H1 (cell line): Measurements from ENCODE around the gene PAX7. TPM values are rescaled to one million over a fixed set of nuclear protein-coding genes. Genes with fewer than 3 reads are reported as not detected.

Experiments
- CHD7 ChIP-seq: fragments of 300-600 bp; sonication (generic); IDR thresholded peaks from 2 replicates; pipeline ENCODE4 v1.7.1; 2012; ENCODE audit warnings: low read length, moderate library complexity, mild to moderate bottlenecking, inconsistent platforms; ENCODE audit not compliant: insufficient replicate concordance
- EZH2 ChIP-seq: fragments of 200-600 bp; sonication (generic); IDR thresholded peaks from 2 replicates; pipeline ENCODE4 v1.7.1; 2012; ENCODE audit warnings: low read depth, mild to moderate bottlenecking, moderate library complexity, low read length, inconsistent platforms; ENCODE audit not compliant: severe bottlenecking
- FOSL1 ChIP-seq: IDR thresholded peaks from 2 replicates; pipeline ENCODE4 v1.6.1; 2011; ENCODE audit warnings: mild to moderate bottlenecking, low read depth, low read length, moderate library complexity; ENCODE audit not compliant: insufficient read depth
- POU5F1 ChIP-seq: IDR thresholded peaks from 2 replicates; pipeline ENCODE4 v1.6.1; 2011; ENCODE audit warnings: low read depth, mild to moderate bottlenecking, low read length, moderate library complexity
- RNF2 ChIP-seq: fragments of 200-900, 300-1000 bp; sonication (generic); IDR thresholded peaks from 2 replicates; pipeline ENCODE4 v1.7.1; 2016; ENCODE audit warnings: borderline replicate concordance, low read depth, mild to moderate bottlenecking, antibody characterized with exemption, low read length; ENCODE audit not compliant: poor library complexity, severe bottlenecking; ENCODE audit errors: missing control alignments
- SP2 ChIP-seq: IDR thresholded peaks from 2 replicates; pipeline ENCODE4 v1.6.1; 2012; ENCODE audit warnings: mild to moderate bottlenecking, low read length, inconsistent platforms
- SP4 ChIP-seq: IDR thresholded peaks from 2 replicates; pipeline ENCODE4 v1.6.1; 2012; ENCODE audit warnings: low read length, inconsistent platforms
- ZNF274 ChIP-seq: IDR thresholded peaks from 2 replicates; pipeline ENCODE4 v1.7.0; 2012; ENCODE audit warnings: low read length, borderline replicate concordance; ENCODE audit errors: extremely low read depth
- polyA plus RNA-seq, 7 experiments: library from polyadenylated mRNA; depleted of rRNA in 3 of 7; stranded (reverse) in 5 of 7; unstranded in 2 of 7; fragments of >200 nt in 5 of 7; fragments of 200-250 nt in 2 of 7; gene quantifications; 1 replicate in 5 of 7; 2 replicates in 1 of 7; 4 replicates in 1 of 7; pipeline versions ENCODE4 v1.2.1 to v1.2.3, GENCODE V29; 2011 to 2013; ENCODE audit warnings: missing spikeins in 2 of 7, mixed read lengths in 2 of 7
- total RNA-seq: library from RNA; stranded (reverse); fragmentation: NEBNext Ultra II Directional; extraction: Animal tissue kit (Norgen Biotek cat#: 25700); gene quantifications from 2 replicates; pipeline ENCODE4 v1.2.1, GENCODE V29; 2021

The PAX7 gene
- total and polyA plus RNA-seq, 2 of the 8 experiments (the other 6 are each of a cell fraction or from before 2014, with no cell fraction given): not detected

GRCh38 chr1:18619467-18619835 is 11.2 kb upstream of the PAX7 start (continued):
- TF ChIP-seq CHD7: no peak
- no peak for TF ChIP-seq SP2
- TF ChIP-seq SP4: no peak
- no peak for TF ChIP-seq EZH2
- no peak for TF ChIP-seq RNF2
- no peak for TF ChIP-seq POU5F1
- TF ChIP-seq ZNF274: no peak
- no peak for TF ChIP-seq FOSL1
- TF ChIP-seq, all 59 proteins: peak for 0
